ENCODE results near the gene MTMR11. TPM values are rescaled to one million over a fixed set of nuclear protein-coding genes. Genes with fewer than 3 reads are reported as not detected.

The MTMR11 gene
- under 1 TPM; 0.49 to 0.70 TPM for total RNA-seq
- polyA plus RNA-seq (2013, experiment 1 of 2): 4.4 TPM
- polyA plus RNA-seq (2013, experiment 2 of 2): 2.9 TPM
- 0 to 4.2 (median 1.1) reads per million in 172 experiments for total RNA-seq

GRCh38 chr1:149936170-149936991, at the start of gene MTMR11:
Gene MTMR11 (minus strand): TSS chr1:149936879. CDS start chr1:149936647, 232 bp downstream.
- intact Hi-C loops (cut with DNase I, micrococcal nuclease): no loop called here
- Mint-ChIP-seq H3K27ac (no peak within 1 kb of the TSS), H3K4me3 (no peak within 1 kb of the TSS), H3K36me3 (ENCODE audit: low read depth) (no peaks in the 10 kb centered on the region), H3K27me3 (peaks cover 5% of the 10 kb centered on the region), H3K9me3 (no peaks in the 10 kb centered on the region), H3K4me1 (ENCODE audit: low read depth) (peaks cover 18% of the 10 kb centered on the region)
- H3K27ac ChIP-seq (ENCODE audit: low read depth in 1 of 2, low read length in 2 of 2): no peak within 1 kb of the TSS
- no peaks in the 10 kb centered on the region for H3K27me3 ChIP-seq (ENCODE audit: control insufficient read depth in 1 of 2, insufficient read depth in 2 of 2, low read length in 2 of 2)
- H3K36me3 ChIP-seq (ENCODE audit: insufficient read depth, low read length): no peaks in the 10 kb centered on the region
- H3K9me3 ChIP-seq (ENCODE audit: control insufficient read depth in 1 of 2, insufficient read depth in 1 of 2, low read length in 2 of 2): no peaks in the 10 kb centered on the region
- H3K4me3 ChIP-seq (ENCODE audit: low read length): no peak within 1 kb of the TSS
- peaks cover 16% of the 10 kb centered on the region for H3K4me1 ChIP-seq (ENCODE audit: insufficient read depth, low read length)
- CTCF ChIA-PET: no interaction called here
- DNase-seq (no peak), ATAC-seq (ENCODE audit: poor library complexity) (no peak)
- POLR2A ChIA-PET: no interaction called here
- TF ChIP-seq CTCF (IDR thresholded peaks at IDR 0.05): no peak

DNA sequence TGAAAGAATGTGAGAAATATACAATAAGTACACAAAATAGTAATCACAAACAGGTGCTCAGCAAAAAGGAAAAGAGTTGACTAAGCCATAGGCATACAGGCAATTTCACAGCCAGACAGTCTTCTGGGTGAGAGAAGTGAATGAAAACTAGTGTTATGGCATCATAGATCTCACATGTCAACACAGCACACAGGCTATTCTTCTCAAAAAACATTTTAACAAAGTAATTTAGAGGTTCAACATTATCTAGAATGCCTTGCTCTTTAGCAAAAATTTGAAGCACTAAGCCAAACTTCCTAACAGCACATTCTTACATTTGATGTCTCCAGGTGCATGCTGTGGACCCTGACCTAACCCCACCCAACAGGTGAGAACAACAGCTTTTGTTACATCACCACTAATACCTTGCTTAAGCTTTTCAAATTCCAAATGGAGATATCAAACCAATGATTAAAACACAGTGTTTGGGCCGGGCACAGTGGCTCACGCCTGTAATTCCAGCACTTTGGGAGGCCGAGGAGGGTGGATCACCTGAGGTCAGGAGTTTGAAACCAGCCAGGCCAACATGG, 43.4 kb upstream of the MTMR11 start:
- Mint-ChIP-seq H3K4me3 (no peak overlapping the region), H3K27me3 (no peaks in the 10 kb centered on the region), H3K36me3 (ENCODE audit: low read depth) (peaks cover 20% of the 10 kb centered on the region), H3K27ac (no peak overlapping the region), H3K4me1 (ENCODE audit: low read depth) (peaks cover 17% of the 10 kb centered on the region), H3K9me3 (no peaks in the 10 kb centered on the region)
- TF ChIP-seq CTCF (IDR thresholded peaks at IDR 0.05): no peak
- Histone ChIP-seq H3K27me3 (ENCODE audit: control insufficient read depth in 1 of 2, insufficient read depth in 2 of 2, low read length in 2 of 2) (no peaks in the 10 kb centered on the region), H3K9me3 (ENCODE audit: control insufficient read depth in 1 of 2, insufficient read depth in 1 of 2, low read length in 2 of 2) (no peaks in the 10 kb centered on the region), H3K4me3 (ENCODE audit: low read length) (no peak overlapping the region), H3K4me1 (ENCODE audit: insufficient read depth, low read length) (no peaks in the 10 kb centered on the region), H3K27ac (ENCODE audit: low read depth in 1 of 2, low read length in 2 of 2) (no peak overlapping the region), H3K36me3 (ENCODE audit: insufficient read depth, low read length) (peaks cover 7% of the 10 kb centered on the region)
- POLR2A ChIA-PET: no interaction called here
- CTCF ChIA-PET: no interaction called here
- ATAC-seq (ENCODE audit: poor library complexity) (no peak), DNase-seq (no peak)
- intact Hi-C loops (cut with DNase I, micrococcal nuclease): no loop called here

DNA sequence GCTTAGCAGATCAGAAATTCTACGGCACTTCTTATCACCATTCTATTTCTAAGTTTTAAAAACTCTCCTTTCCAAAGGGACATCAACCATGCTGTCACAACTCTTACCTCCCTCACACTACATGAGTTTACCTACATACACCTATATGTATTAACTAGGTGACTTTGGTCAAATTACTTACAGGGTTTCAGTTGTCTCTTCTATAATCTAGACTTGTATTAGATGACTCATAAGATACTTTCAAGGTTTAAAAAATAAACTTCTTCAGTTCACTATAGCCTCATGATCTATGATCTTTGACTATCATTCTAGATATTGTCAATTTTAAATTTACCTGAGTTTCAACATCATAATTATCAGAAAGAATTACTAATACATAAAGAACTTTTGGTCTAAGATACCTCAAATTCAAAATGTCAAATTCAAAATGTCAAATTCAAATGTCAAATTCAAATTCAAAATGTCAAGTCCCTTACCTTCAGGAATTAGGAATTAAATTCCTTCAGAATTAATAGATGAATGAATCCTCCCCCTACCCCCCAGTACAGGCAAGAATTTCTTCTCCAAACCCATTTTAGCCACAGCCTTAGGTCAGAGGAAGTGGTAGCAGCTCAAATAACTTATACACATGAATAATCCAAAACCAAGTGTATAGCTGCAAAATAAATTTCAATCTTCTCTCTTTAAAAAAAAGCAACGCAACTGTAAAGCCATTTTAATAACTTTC, 42.7 kb upstream of the MTMR11 start:
- H3K27me3 ChIP-seq (ENCODE audit: control insufficient read depth in 1 of 2, insufficient read depth in 2 of 2, low read length in 2 of 2): no peaks in the 10 kb centered on the region
- no peak overlapping the region for H3K4me3 Mint-ChIP-seq
- no peak for DNase-seq
- no peaks in the 10 kb centered on the region for H3K27me3 Mint-ChIP-seq
- no peak overlapping the region for H3K4me3 ChIP-seq (ENCODE audit: low read length)
- no peak for ATAC-seq (ENCODE audit: poor library complexity)
- intact Hi-C loops (cut with DNase I, micrococcal nuclease): no loop called here
- H3K4me1 ChIP-seq (ENCODE audit: insufficient read depth, low read length): no peaks in the 10 kb centered on the region
- no peaks in the 10 kb centered on the region for H3K9me3 Mint-ChIP-seq
- peaks cover 23% of the 10 kb centered on the region for H3K36me3 Mint-ChIP-seq (ENCODE audit: low read depth)
- CTCF ChIA-PET: no interaction called here
- POLR2A ChIA-PET: no interaction called here
- H3K4me1 Mint-ChIP-seq (ENCODE audit: low read depth): peaks cover 17% of the 10 kb centered on the region
- no peak for TF ChIP-seq CTCF (IDR thresholded peaks at IDR 0.05)
- H3K27ac Mint-ChIP-seq: no peak overlapping the region
- no peaks in the 10 kb centered on the region for H3K9me3 ChIP-seq (ENCODE audit: control insufficient read depth in 1 of 2, insufficient read depth in 1 of 2, low read length in 2 of 2)
- H3K27ac ChIP-seq (ENCODE audit: low read depth in 1 of 2, low read length in 2 of 2): no peak overlapping the region
- H3K36me3 ChIP-seq (ENCODE audit: insufficient read depth, low read length): peaks cover 10% of the 10 kb centered on the region

All from CD4-positive, alpha-beta T cell (primary cell).